Cardiac muscle cell (in vitro differentiated cells and primary cell): ENCODE data around the gene P2RY13. TPM values are rescaled to one million over a fixed set of nuclear protein-coding genes. Genes with fewer than 3 reads are reported as not detected.

Source experiments
- DNase-seq, 2 donors: peaks; one replicate each; pipeline versions ENCODE4 v3.0.0 to v3.0.0-alpha.2; 2010 to 2017; ENCODE audit warnings: low read depth in 1 of 2, low spot score in 1 of 2
- H3K27ac ChIP-seq: fragments of 200-600 bp; sonication (generic); 2 replicates; pipeline ENCODE4 v1.5.1; 2016
- H3K27me3 ChIP-seq: fragments of 200-600 bp; sonication (generic); 2 replicates; pipeline ENCODE4 v1.6.0; 2016; ENCODE audit warnings: control low read depth
- H3K36me3 ChIP-seq: fragments of 200-600 bp; sonication (generic); 2 replicates; pipeline ENCODE4 v1.5.1; 2016; ENCODE audit warnings: control low read depth
- H3K4me1 ChIP-seq: fragments of 200-600 bp; sonication (generic); 2 replicates; pipeline ENCODE4 v1.8.1; 2017; ENCODE audit warnings: low read depth, mild to moderate bottlenecking, mixed run types
- H3K4me3 ChIP-seq: fragments of 200-600 bp; sonication (generic); 2 replicates; pipeline ENCODE4 v1.5.1; 2016; ENCODE audit warnings: mild to moderate bottlenecking
- H3K9me3 ChIP-seq: fragments of 200-600 bp; sonication (generic); 2 replicates; pipeline ENCODE4 v1.5.1; 2017; ENCODE audit warnings: low read depth, mild to moderate bottlenecking, control low read depth
- polyA plus RNA-seq: library from polyadenylated mRNA; unstranded; fragments of >200 nt; fragmentation: Nextera tagmentation; extraction: Ambion mirVana; gene quantifications from 2 replicates; pipeline ENCODE4 v1.2.1, GENCODE V29; 2016
- total RNA-seq: library from RNA; depleted of rRNA; stranded (reverse); fragments of >200 nt; gene quantifications from 2 replicates; pipeline ENCODE4 v1.2.3, GENCODE V29; 2016
- TF ChIP-seq, protein P1 (sequence below): IDR thresholded peaks from 2 replicates; pipeline ENCODE4 v1.5.1; 2012; ENCODE audit warnings: low read depth, mild to moderate bottlenecking, low read length

P2RY13 gene
- total and polyA plus RNA-seq, 2 experiments from 2014 or later, result 0.06 TPM; not detected in 1

DNA sequence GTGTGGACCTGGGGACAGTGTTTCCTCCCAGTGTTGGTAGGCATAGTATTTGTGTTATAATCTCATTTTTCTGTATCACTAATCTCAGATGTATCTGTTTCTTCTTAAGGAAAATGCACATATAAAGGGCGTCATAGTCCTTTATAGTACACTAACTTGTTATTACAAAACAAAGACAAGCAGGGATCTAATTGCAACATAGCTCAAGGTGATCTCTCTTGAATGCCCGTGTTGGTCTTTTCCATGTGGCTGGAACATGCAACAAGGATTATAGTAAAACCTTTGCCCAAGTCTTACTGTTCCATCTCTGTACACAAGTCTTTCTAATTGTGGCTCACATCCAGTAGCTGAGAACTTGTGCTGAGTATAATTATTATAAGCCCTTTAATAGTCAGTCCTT, 9.2 kb downstream of the P2RY13 start:
- H3K4me1 ChIP-seq, result no peaks in the 10 kb centered on the region
- TF ChIP-seq, protein P1, sequence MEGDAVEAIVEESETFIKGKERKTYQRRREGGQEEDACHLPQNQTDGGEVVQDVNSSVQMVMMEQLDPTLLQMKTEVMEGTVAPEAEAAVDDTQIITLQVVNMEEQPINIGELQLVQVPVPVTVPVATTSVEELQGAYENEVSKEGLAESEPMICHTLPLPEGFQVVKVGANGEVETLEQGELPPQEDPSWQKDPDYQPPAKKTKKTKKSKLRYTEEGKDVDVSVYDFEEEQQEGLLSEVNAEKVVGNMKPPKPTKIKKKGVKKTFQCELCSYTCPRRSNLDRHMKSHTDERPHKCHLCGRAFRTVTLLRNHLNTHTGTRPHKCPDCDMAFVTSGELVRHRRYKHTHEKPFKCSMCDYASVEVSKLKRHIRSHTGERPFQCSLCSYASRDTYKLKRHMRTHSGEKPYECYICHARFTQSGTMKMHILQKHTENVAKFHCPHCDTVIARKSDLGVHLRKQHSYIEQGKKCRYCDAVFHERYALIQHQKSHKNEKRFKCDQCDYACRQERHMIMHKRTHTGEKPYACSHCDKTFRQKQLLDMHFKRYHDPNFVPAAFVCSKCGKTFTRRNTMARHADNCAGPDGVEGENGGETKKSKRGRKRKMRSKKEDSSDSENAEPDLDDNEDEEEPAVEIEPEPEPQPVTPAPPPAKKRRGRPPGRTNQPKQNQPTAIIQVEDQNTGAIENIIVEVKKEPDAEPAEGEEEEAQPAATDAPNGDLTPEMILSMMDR, result no peak
- no peak for DNase-seq
- H3K27ac ChIP-seq, result no peak overlapping the region
- no peak overlapping the region for H3K4me3 ChIP-seq
- H3K36me3 ChIP-seq, result no peaks in the 10 kb centered on the region
- no peaks in the 10 kb centered on the region for H3K27me3 ChIP-seq
- H3K9me3 ChIP-seq, result no peaks in the 10 kb centered on the region

DNA sequence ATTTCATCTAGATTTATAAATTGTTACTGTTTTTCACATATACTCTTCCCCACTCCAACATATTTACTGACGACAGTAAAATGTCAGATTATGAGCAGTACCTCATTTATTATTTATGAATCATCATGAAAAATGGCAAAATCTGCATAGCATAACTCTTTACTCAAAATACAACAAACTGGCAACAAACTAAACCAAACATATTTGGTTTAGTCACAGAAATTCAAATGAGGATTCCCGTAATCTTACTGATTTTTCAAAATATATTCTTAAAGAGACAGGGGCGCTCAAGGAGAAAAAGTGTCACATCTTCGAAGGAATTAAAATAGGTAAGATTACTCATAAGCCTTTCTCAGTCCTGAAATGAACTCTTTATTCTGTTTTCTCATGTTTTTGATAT, 9.7 kb downstream of the P2RY13 start:
- Histone ChIP-seq H3K36me3 (no peaks in the 10 kb centered on the region), H3K4me3 (no peak overlapping the region), H3K27me3 (no peaks in the 10 kb centered on the region), H3K27ac (no peak overlapping the region), H3K4me1 (no peaks in the 10 kb centered on the region), H3K9me3 (no peaks in the 10 kb centered on the region)
- TF ChIP-seq, protein P1, result no peak
- DNase-seq, result no peak

DNA sequence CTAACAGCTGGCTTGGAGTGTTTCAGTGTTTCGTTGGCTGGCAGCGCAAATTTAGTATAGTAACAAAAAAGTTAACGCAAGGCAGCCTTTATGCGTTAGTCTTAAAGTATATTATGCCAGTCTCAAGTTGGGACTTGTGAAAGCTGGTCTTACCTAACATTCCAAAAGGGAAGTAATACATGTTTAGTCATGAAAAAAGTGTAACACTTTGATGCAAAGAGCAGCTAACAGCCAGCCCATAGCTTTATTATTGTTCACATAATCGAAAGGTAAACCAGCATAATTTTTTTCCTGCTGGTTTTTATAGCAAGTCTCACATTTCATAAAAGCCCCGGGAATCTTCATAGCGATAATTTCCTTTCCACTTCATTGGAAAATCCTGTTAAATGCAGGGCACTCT, 10.4 kb downstream of the P2RY13 start:
- Histone ChIP-seq H3K4me1 (no peaks in the 10 kb centered on the region), H3K9me3 (no peaks in the 10 kb centered on the region), H3K27ac (no peak overlapping the region), H3K36me3 (no peaks in the 10 kb centered on the region), H3K27me3 (no peaks in the 10 kb centered on the region), H3K4me3 (no peak overlapping the region)
- DNase-seq, result no peak
- TF ChIP-seq, protein P1, result no peak

DNA sequence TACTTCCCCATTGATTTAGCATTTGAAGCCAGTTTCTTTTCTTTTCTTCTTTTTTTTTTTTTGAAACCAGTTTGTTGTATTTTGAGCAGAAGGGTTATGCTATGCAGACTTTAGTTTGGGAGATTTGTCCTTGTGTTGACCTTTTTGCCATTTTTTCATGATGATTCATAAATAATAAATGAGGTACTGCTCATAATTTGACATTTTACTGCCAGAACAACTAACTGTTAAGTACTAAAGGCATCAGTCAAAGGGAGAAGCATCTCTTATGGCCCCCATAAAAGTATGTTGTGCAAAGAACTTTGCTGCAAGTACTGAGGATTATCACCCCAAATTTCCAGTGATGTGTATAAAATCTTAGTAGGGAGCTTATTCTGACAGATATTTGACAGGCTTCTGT, 11.0 kb downstream of the P2RY13 start:
- Histone ChIP-seq H3K27me3 (no peaks in the 10 kb centered on the region), H3K4me1 (no peaks in the 10 kb centered on the region), H3K36me3 (no peaks in the 10 kb centered on the region), H3K4me3 (no peak overlapping the region), H3K27ac (no peak overlapping the region), H3K9me3 (no peaks in the 10 kb centered on the region)
- TF ChIP-seq, protein P1, result no peak
- no peak for DNase-seq

DNA sequence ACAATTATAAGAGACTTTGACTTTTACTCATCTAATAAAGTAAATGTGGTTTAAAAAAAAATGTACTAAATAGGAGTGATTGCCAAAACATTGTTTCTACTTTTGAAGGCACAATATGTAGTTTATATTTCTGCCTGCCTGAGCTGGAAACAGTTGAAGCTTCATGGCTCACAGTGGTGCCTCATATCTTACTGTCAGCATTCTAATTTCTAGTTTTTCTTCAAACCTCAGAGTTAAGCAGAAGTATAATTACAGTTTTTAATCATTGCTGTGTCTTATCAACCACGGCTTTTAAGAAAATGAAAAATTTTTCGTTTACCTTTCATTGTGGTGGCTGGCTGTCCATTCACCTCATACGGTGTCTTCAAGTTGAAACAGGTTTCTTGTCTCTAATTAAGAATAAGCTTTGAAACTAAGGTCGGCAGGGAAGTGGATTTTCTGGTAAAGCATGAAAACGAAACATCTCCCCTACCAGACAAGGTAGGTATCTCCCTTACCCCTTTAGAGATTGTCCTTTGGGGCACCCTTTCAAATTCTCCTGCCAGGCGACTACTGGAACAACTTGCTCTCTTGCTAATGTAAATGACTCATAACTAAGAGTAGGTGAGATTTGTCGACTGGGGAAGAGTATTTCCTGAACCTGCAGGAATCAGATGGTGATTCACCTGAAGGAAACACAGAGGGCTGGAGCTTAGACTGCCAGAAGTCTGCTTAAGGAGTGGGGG, 12.9 kb downstream of the P2RY13 start, which contains the start of gene GPR87:
Gene GPR87 (minus strand): TSS at position 554 of the 725 bp plus-strand sequence. CDS start 16,720 bp downstream, outside the sequence.
- no peaks in the 10 kb centered on the region for H3K36me3 ChIP-seq
- H3K4me1 ChIP-seq, result peaks cover 3% of the 10 kb centered on the region
- no peak for DNase-seq
- no peak within 1 kb of the TSS for H3K27ac ChIP-seq
- no peaks in the 10 kb centered on the region for H3K9me3 ChIP-seq
- no peaks in the 10 kb centered on the region for H3K27me3 ChIP-seq
- TF ChIP-seq, protein P1, result no peak
- no peak within 1 kb of the TSS for H3K4me3 ChIP-seq
